ENCODE results near the gene KIAA1958.
"Not testable (repeated sequence)": the region's sequence is repeated elsewhere in the genome, so short reads cannot be mapped to it uniquely, and the experiment has no call there.

KIAA1958 gene

GRCh38 chr9:112489876-112490666 lies 3.4 kb downstream of the KIAA1958 start:
- no peak for DNase-seq

- no peak for DNase-seq
Observed at GRCh38 chr9:112493393-112494137, 6.9 kb downstream of the KIAA1958 start.

GRCh38 chr9:112494153-112494552 lies 7.5 kb downstream of the KIAA1958 start:
- DNase-seq: no peak

GRCh38 chr9:112495614-112496013 lies 9.0 kb downstream of the KIAA1958 start:
- DNase-seq: no peak

- no peak for DNase-seq
Observed at GRCh38 chr9:112496074-112496722, 9.6 kb downstream of the KIAA1958 start.

- DNase-seq: no peak
Observed at GRCh38 chr9:112500842-112501241, 14.2 kb downstream of the KIAA1958 start.

- no peak for DNase-seq
Observed at GRCh38 chr9:112501287-112501686, 14.7 kb downstream of the KIAA1958 start.

- peak; percentile 62 for DNase-seq
Observed at GRCh38 chr9:112502175-112502946, 15.7 kb downstream of the KIAA1958 start.

- DNase-seq: no peak
Observed at GRCh38 chr9:112503170-112503569, 16.5 kb downstream of the KIAA1958 start.

GRCh38 chr9:112505086-112505485 lies 18.5 kb downstream of the KIAA1958 start:
- DNase-seq: no peak

- no peak for DNase-seq
Observed at GRCh38 chr9:112505607-112506006, 19.0 kb downstream of the KIAA1958 start.

- no peak for DNase-seq
Observed at GRCh38 chr9:112506571-112506970, 19.9 kb downstream of the KIAA1958 start.

GRCh38 chr9:112507001-112507680 lies 20.5 kb downstream of the KIAA1958 start:
- no peak for DNase-seq

- no peak for DNase-seq
Observed at GRCh38 chr9:112508377-112508776, 21.8 kb downstream of the KIAA1958 start.

- DNase-seq: not testable (repeated sequence)
Observed at GRCh38 chr9:112512377-112512776, 25.8 kb downstream of the KIAA1958 start.

GRCh38 chr9:112516769-112517168 lies 30.1 kb downstream of the KIAA1958 start:
- no peak for DNase-seq

GRCh38 chr9:112520069-112520468 lies 33.4 kb downstream of the KIAA1958 start:
- DNase-seq: no peak

- no peak for DNase-seq
Observed at GRCh38 chr9:112520656-112521055, 34.0 kb downstream of the KIAA1958 start.

GRCh38 chr9:112526973-112527372 lies 40.3 kb downstream of the KIAA1958 start:
- no peak for DNase-seq

- no peak for DNase-seq
Observed at GRCh38 chr9:112527959-112528358, 41.3 kb downstream of the KIAA1958 start.

GRCh38 chr9:112529316-112529715 lies 42.7 kb downstream of the KIAA1958 start:
- no peak for DNase-seq

- no peak for DNase-seq
Observed at GRCh38 chr9:112530751-112531205, 44.2 kb downstream of the KIAA1958 start.
